HEK293 (cell line): ENCODE results near the gene FAM78A.

Experiments used
- TCF7L2 ChIP-seq: IDR thresholded peaks from 2 replicates; pipeline ENCODE4 v1.6.1; 2011; ENCODE audit warnings: low read depth, mild to moderate bottlenecking, inconsistent platforms, low read length, moderate library complexity, borderline replicate concordance
- YY2 ChIP-seq: fragments of 450-650 bp; formaldehyde crosslinking; IDR thresholded peaks from 2 replicates; pipeline ENCODE4 v1.5.1; 2016; ENCODE audit warnings: missing biosample characterization, missing genetic modification characterization
- ZNF274 ChIP-seq, 2 experiments: fragments of 200-500 bp in 1 of 2; fragments of 450-650 bp in 1 of 2; sonication (Bioruptor generic) in 1 of 2; formaldehyde crosslinking in 1 of 2; IDR thresholded peaks; 2 replicates each; pipeline versions ENCODE4 v1.5.1 to v1.6.1; 2014 to 2016; ENCODE audit warnings: borderline replicate concordance in 1 of 2, inconsistent platforms in 1 of 2, low read length in 1 of 2, missing biosample characterization in 1 of 2, missing genetic modification characterization in 1 of 2
- ZNF350 ChIP-seq: fragments of 450-650 bp; formaldehyde crosslinking; IDR thresholded peaks from 2 replicates; pipeline ENCODE4 v1.5.0; 2017; ENCODE audit warnings: missing biosample characterization, mild to moderate bottlenecking, missing genetic modification characterization
- ZNF426 ChIP-seq: fragments of 450-650 bp; formaldehyde crosslinking; IDR thresholded peaks from 2 replicates; pipeline ENCODE4 v1.5.1; 2017; ENCODE audit warnings: missing biosample characterization, missing genetic modification characterization, mild to moderate bottlenecking, inconsistent platforms, moderate library complexity
- ZNF549 ChIP-seq: fragments of 450-650 bp; IDR thresholded peaks from 2 replicates; pipeline ENCODE4 v1.5.1; 2018; ENCODE audit warnings: missing biosample characterization, missing genetic modification characterization, mild to moderate bottlenecking, inconsistent platforms, moderate library complexity
- TF ChIP-seq, protein P1 (sequence below): fragments of 450-650 bp; formaldehyde crosslinking; IDR thresholded peaks from 2 replicates; pipeline ENCODE4 v1.5.1; 2016; ENCODE audit warnings: missing biosample characterization, missing genetic modification characterization

DNA sequence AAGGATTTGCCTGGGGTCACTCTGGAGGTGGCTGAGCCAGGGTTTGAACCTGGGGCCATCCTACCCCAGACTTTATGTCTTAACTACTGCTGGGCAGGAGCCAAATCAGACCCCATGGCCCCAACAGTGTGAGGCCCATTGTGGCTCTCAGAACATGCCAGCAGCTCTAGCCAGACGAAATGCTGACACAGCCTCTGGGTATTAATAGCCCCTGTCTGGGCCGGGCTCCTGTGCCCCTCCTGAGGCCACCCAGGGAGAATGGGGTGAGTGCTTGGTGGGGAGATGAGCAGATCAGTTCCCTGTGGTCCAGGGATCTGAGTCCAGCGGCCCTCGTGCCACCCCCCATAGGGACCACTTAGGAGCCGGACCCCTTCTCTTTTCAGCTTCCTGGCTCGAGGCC lies 11.0 kb upstream of the FAM78A start:
- TF ChIP-seq ZNF426 (tag by site-specific recombination): no peak
- no peak for TF ChIP-seq YY2 (tag by site-specific recombination)
- no peak for TF ChIP-seq ZNF549 (tag by site-specific recombination)
- no peak for TF ChIP-seq ZNF350 (tag by site-specific recombination)
- TF ChIP-seq, protein P1, sequence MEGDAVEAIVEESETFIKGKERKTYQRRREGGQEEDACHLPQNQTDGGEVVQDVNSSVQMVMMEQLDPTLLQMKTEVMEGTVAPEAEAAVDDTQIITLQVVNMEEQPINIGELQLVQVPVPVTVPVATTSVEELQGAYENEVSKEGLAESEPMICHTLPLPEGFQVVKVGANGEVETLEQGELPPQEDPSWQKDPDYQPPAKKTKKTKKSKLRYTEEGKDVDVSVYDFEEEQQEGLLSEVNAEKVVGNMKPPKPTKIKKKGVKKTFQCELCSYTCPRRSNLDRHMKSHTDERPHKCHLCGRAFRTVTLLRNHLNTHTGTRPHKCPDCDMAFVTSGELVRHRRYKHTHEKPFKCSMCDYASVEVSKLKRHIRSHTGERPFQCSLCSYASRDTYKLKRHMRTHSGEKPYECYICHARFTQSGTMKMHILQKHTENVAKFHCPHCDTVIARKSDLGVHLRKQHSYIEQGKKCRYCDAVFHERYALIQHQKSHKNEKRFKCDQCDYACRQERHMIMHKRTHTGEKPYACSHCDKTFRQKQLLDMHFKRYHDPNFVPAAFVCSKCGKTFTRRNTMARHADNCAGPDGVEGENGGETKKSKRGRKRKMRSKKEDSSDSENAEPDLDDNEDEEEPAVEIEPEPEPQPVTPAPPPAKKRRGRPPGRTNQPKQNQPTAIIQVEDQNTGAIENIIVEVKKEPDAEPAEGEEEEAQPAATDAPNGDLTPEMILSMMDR (tag by site-specific recombination): no peak
- TF ChIP-seq TCF7L2: no peak
- TF ChIP-seq ZNF274 (IDR thresholded peaks at IDR 0.05; ENCODE audit: low read length): no peak
- TF ChIP-seq ZNF274 (tag by site-specific recombination; IDR thresholded peaks at IDR 0.05; ENCODE audit: borderline replicate concordance): no peak
